PFSK-1 (cell line): ENCODE data around the gene CENPX.

Experiments
- FOXP2 ChIP-seq: optimal IDR thresholded peaks from 2 replicates; pipeline ENCODE3; 2011; ENCODE audit warnings: borderline replicate concordance, control low read depth, inconsistent platforms; ENCODE audit not compliant: insufficient read depth; ENCODE audit errors: extremely low read length, extremely low read depth
- POLR2AphosphoS5 ChIP-seq: IDR thresholded peaks from 2 replicates; pipeline ENCODE4 v1.6.1; 2012; ENCODE audit warnings: low read depth, mild to moderate bottlenecking, control low read depth, low read length, moderate library complexity
- SIN3A ChIP-seq: IDR thresholded peaks from 2 replicates; pipeline ENCODE4 v1.6.1; 2012; ENCODE audit warnings: mild to moderate bottlenecking, low read length, moderate library complexity, borderline replicate concordance; ENCODE audit not compliant: insufficient read depth
- TAF1 ChIP-seq: IDR thresholded peaks from 2 replicates; pipeline ENCODE4 v1.6.1; 2012; ENCODE audit warnings: low read length, control low read depth, borderline replicate concordance; ENCODE audit not compliant: insufficient read depth
- TF ChIP-seq, protein P1 (sequence below), 2 experiments: IDR thresholded peaks; 2 replicates each; pipeline versions ENCODE4 v1.6.1 to v1.8.0; 2011 to 2012; ENCODE audit warnings: low read depth in 2 of 2, low read length in 2 of 2, control low read depth in 1 of 2, inconsistent platforms in 1 of 2, mild to moderate bottlenecking in 1 of 2, moderate library complexity in 1 of 2; ENCODE audit not compliant: insufficient read depth in 1 of 2

The CENPX gene

DNA sequence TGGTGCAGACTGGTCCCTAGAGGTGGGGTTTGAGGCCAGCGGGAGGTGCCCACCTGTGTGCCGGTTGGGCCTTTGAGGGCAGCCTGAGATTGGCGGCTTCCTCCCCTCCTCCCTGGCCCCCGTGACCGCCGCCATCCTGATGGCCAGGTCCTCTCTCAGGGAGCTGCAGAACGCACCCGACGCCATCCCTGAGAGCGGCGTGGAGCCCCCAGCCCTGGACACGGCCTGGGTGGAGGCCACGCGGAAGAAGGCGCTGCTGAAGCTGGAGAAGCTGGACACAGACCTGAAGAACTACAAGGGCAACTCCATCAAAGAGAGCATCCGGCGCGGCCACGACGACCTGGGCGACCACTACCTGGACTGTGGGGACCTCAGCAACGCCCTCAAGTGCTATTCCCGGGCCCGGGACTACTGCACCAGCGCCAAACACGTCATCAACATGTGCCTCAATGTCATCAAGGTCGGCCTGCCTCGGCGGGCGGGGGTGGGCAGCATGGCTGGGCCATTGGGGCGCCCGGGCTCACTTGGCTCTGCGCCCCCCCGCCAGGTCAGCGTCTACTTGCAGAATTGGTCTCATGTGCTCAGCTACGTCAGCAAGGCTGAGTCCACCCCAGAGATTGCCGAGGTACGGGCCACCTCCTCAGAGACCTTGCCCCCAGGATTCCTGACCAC, 31.8 kb upstream of the CENPX start:
- TF ChIP-seq, protein P1, sequence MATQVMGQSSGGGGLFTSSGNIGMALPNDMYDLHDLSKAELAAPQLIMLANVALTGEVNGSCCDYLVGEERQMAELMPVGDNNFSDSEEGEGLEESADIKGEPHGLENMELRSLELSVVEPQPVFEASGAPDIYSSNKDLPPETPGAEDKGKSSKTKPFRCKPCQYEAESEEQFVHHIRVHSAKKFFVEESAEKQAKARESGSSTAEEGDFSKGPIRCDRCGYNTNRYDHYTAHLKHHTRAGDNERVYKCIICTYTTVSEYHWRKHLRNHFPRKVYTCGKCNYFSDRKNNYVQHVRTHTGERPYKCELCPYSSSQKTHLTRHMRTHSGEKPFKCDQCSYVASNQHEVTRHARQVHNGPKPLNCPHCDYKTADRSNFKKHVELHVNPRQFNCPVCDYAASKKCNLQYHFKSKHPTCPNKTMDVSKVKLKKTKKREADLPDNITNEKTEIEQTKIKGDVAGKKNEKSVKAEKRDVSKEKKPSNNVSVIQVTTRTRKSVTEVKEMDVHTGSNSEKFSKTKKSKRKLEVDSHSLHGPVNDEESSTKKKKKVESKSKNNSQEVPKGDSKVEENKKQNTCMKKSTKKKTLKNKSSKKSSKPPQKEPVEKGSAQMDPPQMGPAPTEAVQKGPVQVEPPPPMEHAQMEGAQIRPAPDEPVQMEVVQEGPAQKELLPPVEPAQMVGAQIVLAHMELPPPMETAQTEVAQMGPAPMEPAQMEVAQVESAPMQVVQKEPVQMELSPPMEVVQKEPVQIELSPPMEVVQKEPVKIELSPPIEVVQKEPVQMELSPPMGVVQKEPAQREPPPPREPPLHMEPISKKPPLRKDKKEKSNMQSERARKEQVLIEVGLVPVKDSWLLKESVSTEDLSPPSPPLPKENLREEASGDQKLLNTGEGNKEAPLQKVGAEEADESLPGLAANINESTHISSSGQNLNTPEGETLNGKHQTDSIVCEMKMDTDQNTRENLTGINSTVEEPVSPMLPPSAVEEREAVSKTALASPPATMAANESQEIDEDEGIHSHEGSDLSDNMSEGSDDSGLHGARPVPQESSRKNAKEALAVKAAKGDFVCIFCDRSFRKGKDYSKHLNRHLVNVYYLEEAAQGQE (IDR thresholded peaks at IDR 0.05; ENCODE audit: insufficient read depth in 1 of 2, low read depth in 2 of 2, low read length in 2 of 2): no peak
- TF ChIP-seq POLR2AphosphoS5: no peak
- TF ChIP-seq FOXP2: no peak
- TF ChIP-seq SIN3A: no peak
- no peak for TF ChIP-seq TAF1

DNA sequence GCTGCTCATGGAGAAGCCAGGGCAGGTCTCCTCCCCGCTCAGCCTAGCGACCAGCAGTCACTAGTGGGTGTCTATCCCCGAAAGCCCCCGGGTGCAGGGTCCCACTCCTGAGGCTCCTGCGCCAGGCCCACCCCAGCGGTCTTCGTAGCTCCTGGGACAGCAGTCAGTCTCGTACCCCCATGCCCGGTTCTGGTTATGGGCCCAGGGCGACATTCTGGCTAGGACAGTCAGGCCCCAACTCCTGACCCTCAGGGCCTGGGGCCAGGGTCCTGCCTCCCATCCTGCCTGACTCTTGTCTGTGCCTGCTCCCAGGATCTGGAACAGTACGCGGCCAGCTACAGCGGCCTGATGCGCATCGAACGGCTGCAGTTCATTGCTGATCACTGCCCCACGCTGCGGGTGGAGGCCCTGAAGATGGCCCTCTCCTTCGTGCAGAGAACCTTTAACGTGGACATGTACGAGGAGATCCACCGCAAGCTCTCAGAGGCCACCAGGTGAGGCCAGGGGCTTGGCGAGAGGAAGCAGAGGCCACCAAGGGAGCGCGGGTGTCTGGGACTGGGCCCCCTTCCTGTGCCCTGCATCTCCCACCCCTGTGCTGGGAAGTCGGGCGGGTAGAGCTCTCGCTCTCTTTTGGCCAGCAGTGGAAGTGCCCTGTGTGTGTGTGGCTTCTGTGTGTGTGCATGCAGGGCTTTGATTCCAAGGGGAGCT, 31.0 kb upstream of the CENPX start:
- no peak for TF ChIP-seq FOXP2
- TF ChIP-seq, protein P1 (IDR thresholded peaks at IDR 0.05; ENCODE audit: insufficient read depth in 1 of 2, low read depth in 2 of 2, low read length in 2 of 2): no peak
- no peak for TF ChIP-seq SIN3A
- TF ChIP-seq POLR2AphosphoS5: no peak
- TF ChIP-seq TAF1: no peak

DNA sequence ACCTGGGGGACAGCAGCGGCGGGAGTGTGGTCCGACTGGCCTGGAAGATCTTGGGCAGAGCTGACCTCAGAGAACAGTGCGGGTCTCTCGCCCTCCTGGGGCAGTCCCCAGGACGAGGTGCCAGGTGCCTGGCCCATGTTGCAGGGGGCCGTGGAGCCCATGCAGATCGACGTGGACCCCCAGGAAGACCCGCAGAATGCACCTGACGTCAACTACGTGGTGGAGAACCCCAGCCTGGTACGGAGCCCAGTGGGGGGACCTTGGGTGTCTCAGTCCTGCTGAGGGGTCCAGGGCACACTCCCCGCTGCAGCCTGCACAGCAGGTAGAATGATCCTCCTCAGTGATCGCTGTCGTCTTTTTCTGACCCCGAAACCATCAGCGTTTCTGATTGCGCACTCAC, 30.5 kb upstream of the CENPX start:
- TF ChIP-seq POLR2AphosphoS5 (no peak), FOXP2 (no peak), SIN3A (no peak), TAF1 (no peak)
- TF ChIP-seq, protein P1 (IDR thresholded peaks at IDR 0.05; ENCODE audit: insufficient read depth in 1 of 2, low read depth in 2 of 2, low read length in 2 of 2): no peak

DNA sequence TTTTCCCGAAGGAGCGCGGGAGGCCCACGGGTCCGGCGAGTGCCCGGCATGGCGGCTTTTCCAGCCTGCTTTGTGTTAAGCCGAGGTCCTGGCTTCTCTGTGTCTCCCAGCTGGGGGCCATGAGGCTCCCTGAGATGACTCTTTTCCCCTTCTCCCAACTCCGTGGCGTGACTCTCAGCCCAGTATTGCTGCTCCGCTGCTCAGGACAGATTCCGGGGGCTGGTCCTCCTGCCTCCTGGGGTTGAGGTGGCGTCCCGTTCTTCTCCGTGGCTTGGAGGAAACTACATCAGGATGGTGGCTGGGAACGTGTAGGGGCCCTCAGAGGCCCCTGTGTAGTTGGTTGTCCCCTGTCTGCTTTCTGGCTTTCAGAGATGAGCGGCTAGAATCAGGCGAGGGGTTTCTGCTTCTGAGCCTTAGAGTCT, 30.0 kb upstream of the CENPX start:
- TF ChIP-seq, protein P1 (IDR thresholded peaks at IDR 0.05; ENCODE audit: insufficient read depth in 1 of 2, low read depth in 2 of 2, low read length in 2 of 2): no peak
- TF ChIP-seq SIN3A: no peak
- TF ChIP-seq POLR2AphosphoS5: no peak
- TF ChIP-seq FOXP2: no peak
- no peak for TF ChIP-seq TAF1
